Stromal cell of bone marrow (primary cell): ENCODE data around the gene CYLD.
A peak's percentile ranks its signal among the peaks of the same experiment; 100 is the strongest.

ENCODE experiments used
- DNase-seq: peaks from one replicate; pipeline ENCODE4 v3.0.0-alpha.2; 2012; ENCODE audit warnings: low read depth

The CYLD gene

DNA sequence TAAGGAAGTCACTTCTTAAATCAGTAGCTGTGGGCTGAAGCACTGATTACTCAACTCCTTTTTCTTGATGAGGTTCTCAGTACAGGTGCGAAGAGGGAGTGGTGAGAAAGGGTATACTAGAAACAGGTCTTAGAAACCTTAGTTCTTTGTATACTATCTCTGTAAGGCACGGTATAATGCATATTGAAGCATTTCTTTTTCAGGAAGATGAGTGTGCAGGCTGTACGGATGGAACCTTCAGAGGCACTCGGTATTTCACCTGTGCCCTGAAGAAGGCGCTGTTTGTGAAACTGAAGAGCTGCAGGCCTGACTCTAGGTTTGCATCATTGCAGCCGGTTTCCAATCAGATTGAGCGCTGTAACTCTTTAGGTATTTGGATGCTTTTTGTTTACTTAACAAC, 39.2 kb downstream of the CYLD start:
- DNase-seq = no peak

GRCh38 chr16:50781518-50781917, 39.6 kb downstream of the CYLD start:
- DNase-seq = no peak

GRCh38 chr16:50789757-50790156, 47.9 kb downstream of the CYLD start:
- DNase-seq = no peak

DNA sequence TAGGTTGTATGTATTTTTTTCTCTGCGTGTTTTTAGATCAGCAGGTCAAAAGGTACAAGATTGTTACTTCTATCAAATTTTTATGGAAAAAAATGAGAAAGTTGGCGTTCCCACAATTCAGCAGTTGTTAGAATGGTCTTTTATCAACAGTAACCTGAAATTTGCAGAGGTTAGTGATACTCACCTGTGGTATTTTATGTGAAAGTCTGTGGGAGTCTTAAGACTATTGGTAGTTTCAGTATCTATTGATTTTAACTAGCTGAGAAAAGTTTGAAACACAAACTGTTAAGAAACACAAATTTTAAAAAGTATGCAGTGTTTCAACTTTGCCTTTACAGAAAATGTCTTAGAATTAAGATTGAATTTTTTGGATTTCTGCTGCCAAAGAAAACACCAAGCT, 49.6 kb downstream of the CYLD start:
- no peak for DNase-seq

GRCh38 chr16:50796829-50797228, 54.9 kb downstream of the CYLD start:
- DNase-seq = no peak

DNA sequence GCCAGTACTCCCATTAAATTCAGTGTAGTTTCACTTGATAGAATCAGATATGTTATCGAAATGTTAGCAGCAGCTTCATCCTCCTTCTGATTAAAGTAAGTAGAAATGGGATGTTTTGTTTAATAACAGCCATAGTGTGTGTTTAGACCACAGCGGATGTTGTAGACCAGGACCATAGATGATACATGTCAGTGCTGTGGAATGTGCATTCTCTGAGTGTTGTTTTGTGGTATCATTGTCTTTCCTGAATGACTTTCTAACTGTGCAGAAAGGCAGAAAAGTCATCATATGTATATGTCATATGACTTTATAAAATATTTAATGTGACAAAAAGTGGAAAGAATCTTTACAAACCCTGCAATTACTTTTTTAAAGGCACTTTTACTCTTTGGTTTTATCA, 55.6 kb downstream of the CYLD start:
- no peak for DNase-seq

GRCh38 chr16:50800074-50800473, 58.2 kb downstream of the CYLD start:
- no peak for DNase-seq

DNA sequence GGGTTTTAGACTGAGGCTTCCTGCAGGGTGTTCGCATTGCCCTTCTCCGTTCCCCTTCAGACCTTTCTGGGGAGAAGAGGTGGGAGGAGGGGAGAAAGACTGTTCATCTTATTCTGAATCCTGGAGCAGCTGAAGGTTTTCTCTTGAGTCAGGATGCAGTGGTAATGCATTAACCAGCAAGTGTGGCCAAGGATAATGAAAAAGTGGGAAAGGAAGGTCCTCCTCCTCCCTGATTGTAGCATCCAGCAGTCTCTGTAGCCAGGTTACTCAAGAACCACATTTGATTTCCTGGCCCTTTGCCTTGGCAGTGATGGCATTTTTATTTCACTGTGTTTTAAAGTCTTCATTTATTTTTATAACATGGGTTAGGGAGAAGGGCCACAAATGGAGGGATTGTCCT, 59.1 kb downstream of the CYLD start:
- no peak for DNase-seq

DNA sequence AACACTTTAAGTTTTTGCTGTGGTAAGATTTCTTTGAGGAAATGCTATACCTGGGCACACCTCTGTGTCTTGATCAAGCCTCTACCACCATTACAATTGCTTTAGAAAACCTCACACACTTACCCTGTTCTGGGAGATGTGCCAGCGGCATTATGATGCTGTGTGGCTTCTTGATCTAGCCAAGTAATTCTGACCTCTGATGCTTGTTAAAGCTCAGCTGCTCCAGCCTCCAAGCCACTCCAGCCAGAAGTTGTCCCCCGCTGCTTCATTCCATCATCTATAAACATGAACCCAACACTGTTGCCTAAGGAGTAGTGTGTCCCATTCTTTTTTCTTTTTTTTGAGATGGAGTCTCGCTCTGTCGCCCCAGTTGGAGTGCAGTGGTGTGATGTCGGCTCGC, 60.1 kb downstream of the CYLD start:
- peak; percentile 51 for DNase-seq

DNA sequence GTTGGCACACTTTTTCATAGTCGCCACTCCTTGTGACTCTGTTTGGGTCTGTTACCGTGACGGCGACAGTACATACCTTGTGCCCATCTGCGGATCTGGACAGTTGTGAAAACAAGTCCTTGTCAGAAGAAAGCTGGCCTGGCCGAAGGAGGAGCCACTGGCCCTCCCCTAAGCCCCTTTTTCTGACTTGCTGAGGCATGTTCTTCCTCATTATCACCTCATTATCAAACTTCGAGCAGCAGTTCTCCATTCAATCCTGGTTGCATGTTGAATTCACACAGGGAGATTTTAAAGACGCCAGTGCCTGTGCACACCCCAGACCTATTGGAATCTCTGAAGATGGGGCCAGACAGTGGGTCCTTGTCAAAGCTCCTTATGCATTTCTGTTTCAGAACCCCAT, 61.1 kb downstream of the CYLD start:
- no peak for DNase-seq

DNA sequence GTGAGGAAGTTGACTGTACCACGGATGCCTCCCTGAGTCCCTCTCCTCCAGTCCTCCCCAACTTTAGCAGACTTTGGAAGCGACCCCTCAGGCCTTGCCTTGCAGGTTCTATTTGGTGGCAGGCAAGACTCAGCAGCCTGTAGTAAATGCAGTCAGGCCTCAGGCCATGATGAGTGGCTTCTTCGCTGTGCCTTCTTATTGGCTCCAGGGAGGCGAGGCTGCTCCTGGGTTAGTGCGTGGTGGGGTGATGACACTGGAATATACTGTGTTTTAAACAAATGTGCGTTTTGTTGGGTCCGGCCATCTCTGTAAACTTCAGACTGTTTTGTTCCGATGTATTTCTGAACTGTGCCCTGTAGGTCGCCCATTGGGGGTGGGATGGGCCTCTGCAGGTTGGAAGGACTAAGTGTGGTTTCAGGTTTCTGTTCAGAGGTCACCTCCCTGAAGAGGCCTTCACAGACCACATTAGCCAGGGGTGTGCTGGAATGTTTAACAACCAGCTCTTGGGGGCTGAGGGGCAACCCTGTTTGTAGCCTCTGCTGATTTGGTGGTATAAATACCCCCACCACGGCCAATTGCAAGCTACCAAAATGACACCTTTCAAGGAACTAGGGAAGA, 62.5 kb downstream of the CYLD start:
- DNase-seq = no peak

DNA sequence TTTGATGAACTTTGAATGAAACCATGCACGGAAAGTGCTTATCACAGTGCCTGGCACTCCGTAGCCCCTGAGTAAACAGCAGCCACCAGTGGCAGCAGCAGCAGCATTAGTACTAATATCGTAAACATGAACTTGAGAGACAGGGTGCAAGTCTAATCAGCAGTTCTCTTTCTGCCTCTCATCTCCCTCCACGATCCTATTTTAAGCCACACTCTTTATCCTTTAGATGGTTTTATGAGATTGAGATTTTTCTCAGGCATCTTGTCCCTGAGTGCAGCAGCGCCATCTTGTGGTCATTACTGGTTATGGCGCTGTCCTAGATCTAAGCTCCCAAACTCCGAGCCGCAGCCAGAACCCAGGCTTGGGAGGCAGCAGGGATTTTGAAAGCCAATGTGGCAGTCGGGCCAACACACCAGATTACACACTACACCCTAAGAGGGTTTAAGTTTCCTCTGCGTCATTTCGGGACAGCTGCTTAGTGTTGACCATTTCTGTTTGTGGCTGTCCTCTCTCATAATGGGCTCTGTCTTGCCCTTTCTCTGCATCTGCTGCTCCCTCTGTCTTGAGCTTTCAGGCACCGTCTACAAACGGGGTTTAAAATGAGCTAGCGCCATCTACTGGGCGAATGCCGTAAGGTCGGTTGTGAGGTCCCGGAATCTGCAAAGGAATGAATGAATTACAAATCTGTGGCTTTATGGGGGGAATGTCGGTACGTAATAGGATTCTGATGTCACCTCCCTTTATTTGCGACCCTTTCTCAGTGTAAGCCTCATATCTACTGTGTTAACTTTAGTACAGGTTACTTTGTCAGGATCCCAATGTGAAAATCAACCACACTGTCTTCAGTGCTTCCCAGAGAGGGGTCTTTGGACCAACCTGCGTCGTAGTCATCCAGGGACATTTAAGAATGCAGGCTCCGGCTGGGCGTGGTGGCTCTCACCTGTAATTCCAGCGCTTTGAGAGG, 64.5 kb downstream of the CYLD start:
- peak; percentile 77 for DNase-seq

- DNase-seq = no peak
Observed at GRCh38 chr16:50808929-50809538, 67.1 kb downstream of the CYLD start.

- DNase-seq = no peak
Observed at GRCh38 chr16:50809561-50809960, 67.7 kb downstream of the CYLD start.

- DNase-seq = no peak
Observed at GRCh38 chr16:50810241-50810965, 68.5 kb downstream of the CYLD start.

- no peak for DNase-seq
Observed at GRCh38 chr16:50812046-50812445, 70.2 kb downstream of the CYLD start.

DNA sequence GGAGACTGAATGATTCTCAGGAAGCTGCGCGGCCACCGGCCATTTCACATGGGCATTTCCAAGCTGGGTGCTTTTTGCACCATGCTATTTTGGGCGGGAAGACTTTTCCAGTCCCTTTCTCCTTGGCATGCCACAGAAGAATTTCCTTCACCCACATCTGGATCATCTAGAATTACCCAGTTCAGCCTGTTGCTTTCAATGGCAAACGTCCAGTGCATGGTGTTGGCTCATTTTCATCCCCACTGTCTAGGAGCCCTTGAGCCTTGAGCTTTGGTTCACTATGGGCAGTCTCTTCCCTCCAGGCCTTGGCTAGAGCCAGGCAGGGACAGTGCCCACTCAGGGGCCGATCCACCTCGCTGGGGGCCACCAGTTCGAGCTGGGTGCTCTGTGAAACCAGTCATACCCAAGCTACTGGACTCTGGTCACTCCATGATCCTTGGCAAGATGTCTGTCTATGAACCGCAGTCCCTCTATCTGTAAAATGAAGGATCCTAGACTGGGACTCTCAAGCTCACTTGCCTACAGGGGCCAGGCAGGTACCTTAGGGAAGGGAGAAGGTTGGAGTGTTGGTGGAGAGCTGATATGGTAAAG, 71.1 kb downstream of the CYLD start:
- no peak for DNase-seq

DNA sequence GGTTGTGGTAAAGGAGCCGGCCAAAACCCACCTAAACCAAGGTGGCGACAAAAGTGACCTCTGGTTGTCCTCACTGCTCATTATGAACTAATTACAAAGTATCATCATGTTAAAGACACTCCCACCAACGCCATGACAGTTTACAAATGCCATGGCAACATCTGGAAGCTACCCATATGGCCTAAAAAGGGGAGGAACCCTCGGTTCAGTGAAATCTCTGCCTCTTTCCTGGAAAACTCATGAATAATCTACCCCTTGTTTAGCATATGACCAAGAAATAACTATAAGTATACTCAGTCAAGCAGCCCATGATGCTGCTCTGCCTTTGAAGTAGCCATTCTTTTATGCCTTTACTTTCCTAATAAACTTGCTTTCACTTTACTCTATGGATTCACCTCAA, 72.2 kb downstream of the CYLD start:
- no peak for DNase-seq

DNA sequence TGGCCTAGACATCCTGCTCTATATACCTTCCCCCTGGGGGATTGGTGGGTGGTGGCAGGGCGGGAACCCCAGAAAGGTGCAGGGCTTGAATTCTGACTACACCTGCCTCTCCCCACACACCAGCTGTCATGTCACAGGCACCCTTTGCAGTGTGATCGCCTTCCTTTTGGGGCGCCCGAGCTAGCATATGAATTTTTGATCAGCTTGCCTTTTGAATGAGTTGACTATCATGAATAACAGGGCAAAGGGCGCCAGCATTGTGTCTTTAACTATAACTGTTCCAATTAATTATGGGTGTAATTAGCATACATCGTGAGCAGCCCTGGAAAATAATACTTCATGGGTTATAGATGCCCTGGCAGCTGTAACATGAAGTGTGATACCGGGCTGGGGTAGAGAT, 72.7 kb downstream of the CYLD start:
- no peak for DNase-seq

DNA sequence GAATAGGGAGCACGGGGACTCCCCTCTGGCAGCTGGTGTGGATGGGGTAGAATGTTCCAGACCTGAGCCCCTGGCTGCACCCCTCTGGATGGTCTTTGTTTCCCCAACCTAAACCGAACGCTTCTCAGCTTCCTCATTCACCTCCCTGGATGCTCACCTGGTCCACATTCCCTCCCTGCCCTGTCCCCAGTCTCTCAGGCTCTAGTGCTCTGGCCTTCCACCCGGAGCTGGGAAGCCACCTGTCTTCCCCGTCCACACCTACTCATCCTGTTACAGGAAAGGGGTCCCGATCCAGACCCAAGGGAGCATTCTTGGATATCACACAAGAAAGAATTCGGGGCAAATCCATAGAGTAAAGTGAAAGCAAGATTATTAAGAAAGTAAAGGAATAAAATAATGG, 73.5 kb downstream of the CYLD start:
- DNase-seq = no peak

- DNase-seq = no peak
Observed at GRCh38 chr16:50816901-50817555, 75.1 kb downstream of the CYLD start.

- DNase-seq = no peak
Observed at GRCh38 chr16:50818380-50818779, 76.5 kb downstream of the CYLD start.
